ENCODE results near the gene CTSF.

The CTSF gene

DNA sequence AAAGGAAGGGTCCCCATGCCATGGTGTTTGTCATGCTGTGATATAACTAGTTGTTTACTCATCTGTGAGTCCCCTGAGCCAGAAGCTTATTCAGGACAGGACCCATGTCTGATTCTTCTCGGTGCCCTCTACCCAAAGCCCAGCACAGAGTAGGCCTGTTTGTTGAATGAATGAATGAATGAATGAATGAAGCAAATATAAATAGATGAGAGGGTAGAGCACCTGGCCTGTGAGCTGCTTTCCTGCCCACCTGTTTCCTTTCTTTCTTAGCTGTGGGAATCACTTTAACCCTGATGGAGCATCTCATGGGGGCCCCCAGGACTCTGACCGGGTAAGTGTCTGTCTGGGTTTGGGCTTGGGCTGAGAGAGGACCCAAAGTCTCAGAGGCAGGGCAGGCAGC is 31.8 kb upstream of the CTSF start:
- in situ Hi-C loops (cut with MboI; ENCODE audit: low pct_unique_long_range_greater_than_20kb, low sequenced_read_pairs, unreplicated experiment) = no loop called here
- TF ChIP-seq, protein P1, sequence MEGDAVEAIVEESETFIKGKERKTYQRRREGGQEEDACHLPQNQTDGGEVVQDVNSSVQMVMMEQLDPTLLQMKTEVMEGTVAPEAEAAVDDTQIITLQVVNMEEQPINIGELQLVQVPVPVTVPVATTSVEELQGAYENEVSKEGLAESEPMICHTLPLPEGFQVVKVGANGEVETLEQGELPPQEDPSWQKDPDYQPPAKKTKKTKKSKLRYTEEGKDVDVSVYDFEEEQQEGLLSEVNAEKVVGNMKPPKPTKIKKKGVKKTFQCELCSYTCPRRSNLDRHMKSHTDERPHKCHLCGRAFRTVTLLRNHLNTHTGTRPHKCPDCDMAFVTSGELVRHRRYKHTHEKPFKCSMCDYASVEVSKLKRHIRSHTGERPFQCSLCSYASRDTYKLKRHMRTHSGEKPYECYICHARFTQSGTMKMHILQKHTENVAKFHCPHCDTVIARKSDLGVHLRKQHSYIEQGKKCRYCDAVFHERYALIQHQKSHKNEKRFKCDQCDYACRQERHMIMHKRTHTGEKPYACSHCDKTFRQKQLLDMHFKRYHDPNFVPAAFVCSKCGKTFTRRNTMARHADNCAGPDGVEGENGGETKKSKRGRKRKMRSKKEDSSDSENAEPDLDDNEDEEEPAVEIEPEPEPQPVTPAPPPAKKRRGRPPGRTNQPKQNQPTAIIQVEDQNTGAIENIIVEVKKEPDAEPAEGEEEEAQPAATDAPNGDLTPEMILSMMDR (IDR thresholded peaks at IDR 0.05; ENCODE audit: extremely low read depth, insufficient read depth, missing control alignments) = no peak
- no peak for DNase-seq (ENCODE audit: low spot score)

DNA sequence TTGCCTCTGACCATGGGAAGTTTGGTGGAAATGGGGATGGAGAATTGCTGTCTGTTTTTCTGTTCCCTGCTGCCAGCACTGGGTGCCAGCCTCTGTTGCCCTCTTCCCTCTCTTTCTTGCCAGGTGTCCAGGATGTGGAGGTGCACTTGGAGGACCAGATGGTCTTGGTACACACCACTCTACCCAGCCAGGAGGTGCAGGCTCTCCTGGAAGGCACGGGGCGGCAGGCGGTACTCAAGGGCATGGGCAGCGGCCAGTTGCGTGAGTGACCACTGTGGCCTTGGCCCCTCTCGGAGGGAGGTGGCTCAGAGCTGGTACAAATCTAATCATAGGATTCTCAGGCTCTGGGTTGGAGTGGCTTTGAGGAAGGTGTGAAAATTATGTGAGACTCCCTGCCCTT is 30.6 kb upstream of the CTSF start:
- TF ChIP-seq, protein P1 (IDR thresholded peaks at IDR 0.05; ENCODE audit: extremely low read depth, insufficient read depth, missing control alignments) = no peak
- in situ Hi-C loops (cut with MboI; ENCODE audit: low pct_unique_long_range_greater_than_20kb, low sequenced_read_pairs, unreplicated experiment) = no loop called here
- no peak for DNase-seq (ENCODE audit: low spot score)

DNA sequence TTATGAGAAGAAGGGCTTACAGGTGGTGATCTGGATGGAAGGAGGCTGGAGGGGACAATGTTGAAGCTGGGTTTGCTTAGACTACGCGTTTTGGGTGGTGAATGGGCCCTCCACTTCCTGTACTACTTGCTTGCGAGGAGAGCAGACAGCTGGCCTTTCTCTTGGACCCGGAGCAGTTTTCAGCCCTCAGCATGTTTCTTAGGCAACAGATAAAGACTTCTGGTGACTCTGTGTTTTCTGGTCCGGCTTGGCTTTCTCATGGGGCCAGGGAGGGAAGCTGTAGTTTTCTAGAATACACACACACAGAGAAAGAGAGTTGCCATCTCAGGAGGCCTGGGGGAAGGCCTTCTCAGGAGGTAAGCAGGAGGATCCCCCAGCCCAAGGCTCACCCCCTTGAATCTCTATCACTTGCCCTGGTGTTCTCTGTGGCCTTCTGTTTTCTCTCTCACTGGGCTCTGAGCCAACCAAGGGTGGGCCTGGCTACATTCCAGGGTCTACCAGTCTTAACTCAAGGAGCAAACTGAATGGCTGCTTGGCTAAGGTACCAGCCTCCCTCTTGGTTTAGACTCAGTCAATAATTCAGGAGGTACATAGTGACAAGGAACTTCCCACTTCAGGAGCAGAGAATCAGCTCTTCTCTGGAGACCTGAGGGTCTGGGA is 27.0 kb upstream of the CTSF start:
- DNase-seq (ENCODE audit: low spot score) = no peak
- in situ Hi-C loops (cut with MboI; ENCODE audit: low pct_unique_long_range_greater_than_20kb, low sequenced_read_pairs, unreplicated experiment) = no loop called here
- TF ChIP-seq, protein P1 (IDR thresholded peaks at IDR 0.05; ENCODE audit: extremely low read depth, insufficient read depth, missing control alignments) = no peak

DNA sequence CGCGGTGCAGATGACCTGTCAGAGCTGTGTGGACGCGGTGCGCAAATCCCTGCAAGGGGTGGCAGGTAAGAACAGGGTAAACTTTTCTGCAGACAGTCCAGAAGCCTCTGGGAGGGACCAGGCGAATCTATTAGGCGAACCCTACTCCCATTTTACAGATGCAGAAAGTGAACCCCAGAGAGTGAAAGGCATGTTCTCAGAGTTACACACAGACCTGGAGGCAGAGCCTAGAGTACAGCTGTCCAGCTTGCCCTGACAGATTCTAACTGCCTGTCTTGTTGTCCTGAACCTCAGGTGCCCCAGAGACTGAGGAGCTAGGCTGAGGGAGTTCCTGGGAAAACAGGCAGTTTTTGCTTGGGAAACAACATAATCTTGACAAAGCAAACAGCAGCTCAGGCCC is 25.2 kb upstream of the CTSF start:
- TF ChIP-seq, protein P1 (IDR thresholded peaks at IDR 0.05; ENCODE audit: extremely low read depth, insufficient read depth, missing control alignments) = no peak
- DNase-seq (ENCODE audit: low spot score) = no peak
- in situ Hi-C loops (cut with MboI; ENCODE audit: low pct_unique_long_range_greater_than_20kb, low sequenced_read_pairs, unreplicated experiment) = no loop called here

DNA sequence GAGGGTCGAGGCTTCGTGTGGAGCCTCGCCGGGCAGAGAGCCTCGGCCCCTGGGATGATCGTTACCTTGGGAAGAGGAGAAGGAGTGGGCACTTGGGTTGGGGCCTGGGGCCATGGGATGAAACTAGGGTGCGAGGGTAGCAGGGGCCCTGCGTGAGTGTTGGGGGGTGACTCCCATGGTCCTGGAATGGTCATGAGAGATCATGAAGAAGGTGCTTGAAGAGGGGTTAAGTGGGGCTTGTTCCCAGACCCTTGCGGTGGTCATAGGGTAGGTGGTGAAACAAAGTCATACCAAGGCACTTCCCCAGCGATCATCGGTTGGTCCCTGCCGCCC is 24.9 kb upstream of the CTSF start:
- in situ Hi-C loops (cut with MboI; ENCODE audit: low pct_unique_long_range_greater_than_20kb, low sequenced_read_pairs, unreplicated experiment) = no loop called here
- TF ChIP-seq, protein P1 (IDR thresholded peaks at IDR 0.05; ENCODE audit: extremely low read depth, insufficient read depth, missing control alignments) = no peak
- no peak for DNase-seq (ENCODE audit: low spot score)

DNA sequence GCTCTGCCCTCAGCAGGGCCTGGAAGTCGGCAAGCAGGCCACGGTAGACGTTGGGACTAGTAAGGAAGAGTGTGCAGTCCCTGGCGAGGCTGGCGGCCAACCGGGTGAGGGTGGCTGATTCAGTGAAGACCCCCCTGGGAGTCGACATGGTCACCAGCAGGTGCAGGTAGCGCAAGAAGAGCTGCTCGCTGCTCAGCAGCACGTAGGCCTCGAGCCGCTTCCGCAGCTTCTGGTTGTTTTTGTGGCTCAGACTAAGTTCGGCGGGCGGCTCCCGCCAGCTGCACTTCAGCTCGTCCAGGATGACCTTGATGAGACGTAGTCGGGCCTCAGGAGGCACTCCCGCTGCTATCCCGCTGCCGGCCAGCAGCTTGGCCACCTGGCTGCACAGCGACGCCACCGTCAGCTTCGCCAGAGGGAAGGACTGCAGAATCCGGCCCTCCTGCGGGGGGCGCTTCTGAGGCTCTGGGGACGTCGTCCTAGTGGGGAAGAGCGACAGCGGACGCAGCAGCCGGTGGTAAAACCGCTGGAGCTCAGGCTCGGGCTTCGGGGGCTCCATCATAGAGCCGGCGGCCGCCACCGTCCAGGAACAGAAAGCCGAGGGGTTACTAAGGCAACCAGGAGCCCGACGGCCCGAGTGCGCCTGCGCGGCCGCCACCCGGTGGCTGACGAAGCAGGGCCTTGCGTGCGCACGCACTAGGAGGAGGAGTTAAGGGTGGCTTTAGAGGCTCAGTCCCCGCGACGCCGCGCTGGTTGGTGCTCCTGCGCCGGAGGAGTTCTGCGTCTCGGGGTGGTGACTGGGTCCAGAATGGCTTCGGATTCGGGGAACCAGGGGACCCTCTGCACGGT is 24.3 kb upstream of the CTSF start, which contains the start of the genes CCDC87 and CCS:
CCDC87 (minus strand) TSS at position 607 of the 846 bp plus-strand sequence; CDS start at position 559, 48 bp downstream.
CCS (plus strand) TSS at position 729 of the 846 bp plus-strand sequence; CDS start at position 806, 77 bp downstream.
- peak; percentile 100 for DNase-seq (ENCODE audit: low spot score)
- TF ChIP-seq, protein P1 (IDR thresholded peaks at IDR 0.05; ENCODE audit: extremely low read depth, insufficient read depth, missing control alignments) = peak; percentile 51
- in situ Hi-C loops (cut with MboI; ENCODE audit: low pct_unique_long_range_greater_than_20kb, low sequenced_read_pairs, unreplicated experiment) = no loop called here

Data from GM13977 (cell line).